Loucy (cell line): Measurements from ENCODE around the gene MKRN2.

Experiments
- CTCF ChIP-seq: fragments of 200-600 bp; sonication (generic); conservative IDR thresholded peaks from 2 replicates; pipeline ENCODE4 v1.5.1; 2014; ENCODE audit warnings: mild to moderate bottlenecking, antibody characterized with exemption, low read length
- EZH2phosphoT487 ChIP-seq: fragments of 200-600 bp; IDR thresholded peaks from 2 replicates; pipeline ENCODE4 v1.6.1; 2018; ENCODE audit warnings: antibody characterized with exemption, mild to moderate bottlenecking, moderate library complexity, borderline replicate concordance

GRCh38 chr3:12591997-12592715 is 35.3 kb downstream of the MKRN2 start:
- TF ChIP-seq CTCF (no peak), EZH2phosphoT487 (no peak)
